K562 (cell line): ENCODE data around the gene NDUFS3. TPM values are rescaled to one million over a fixed set of nuclear protein-coding genes. Genes with fewer than 3 reads are reported as not detected.

Experiments used
- ARID4B ChIP-seq: sonication (generic); formaldehyde crosslinking; IDR thresholded peaks from 2 replicates; pipeline ENCODE4 v1.8.0; 2022; ENCODE audit warnings: mild to moderate bottlenecking, missing genetic modification reagents
- BHLHE40 ChIP-seq: IDR thresholded peaks from 2 replicates; pipeline ENCODE4 v1.6.1; 2011; ENCODE audit warnings: low read length, improper control_type of control experiment
- CBFA2T3 ChIP-seq: fragments of 450-650 bp; IDR thresholded peaks from 2 replicates; pipeline ENCODE4 v1.6.1; 2017
- CBX3 ChIP-seq, 2 experiments: IDR thresholded peaks; 1 replicate in 1 of 2; 2 replicates in 1 of 2; pipeline ENCODE4 v1.6.1; 2012; ENCODE audit warnings: inconsistent platforms in 2 of 2, low read length in 2 of 2, borderline replicate concordance in 1 of 2, control low read depth in 1 of 2
- CGGBP1 ChIP-seq: fragments of 250-450 bp; sonication (Bioruptor Pico); IDR thresholded peaks from 2 replicates; pipeline ENCODE4 v1.9.0; 2021; ENCODE audit warnings: mild to moderate bottlenecking
- GTF2F1 ChIP-seq: IDR thresholded peaks from 2 replicates; pipeline ENCODE4 v1.6.1; 2011; ENCODE audit warnings: low read depth, low read length, improper control_type of control experiment
- HNRNPUL1 ChIP-seq: fragments of 200-400 bp; formaldehyde crosslinking; IDR thresholded peaks from 2 replicates; pipeline ENCODE4 v1.6.1; 2017; ENCODE audit warnings: low read length
- ILF3 ChIP-seq: fragments of 450-650 bp; IDR thresholded peaks from 2 replicates; pipeline ENCODE4 v1.6.1; 2018; ENCODE audit warnings: antibody characterized with exemption, mild to moderate bottlenecking, moderate library complexity, borderline replicate concordance
- KAT2B ChIP-seq: IDR thresholded peaks from one replicate; pipeline ENCODE4 v1.6.1; 2012; ENCODE audit warnings: low read depth, mild to moderate bottlenecking, control low read depth, inconsistent platforms, low read length, moderate library complexity
- MYC ChIP-seq, 2 experiments: fragments of 250-450 bp in 1 of 2; sonication (Bioruptor Pico) in 1 of 2; IDR thresholded peaks; 2 replicates each; pipeline versions ENCODE4 v1.5.1 to v1.6.1; 2012 to 2021; ENCODE audit warnings: low read depth in 2 of 2, borderline replicate concordance in 1 of 2, improper control_type of control experiment in 1 of 2, low read length in 1 of 2, mild to moderate bottlenecking in 1 of 2, moderate library complexity in 1 of 2
- RBFOX2 ChIP-seq: fragments of 200-400 bp; formaldehyde crosslinking; IDR thresholded peaks from 2 replicates; pipeline ENCODE4 v1.6.1; 2017; ENCODE audit warnings: low read depth, mild to moderate bottlenecking, low read length, moderate library complexity
- SAFB2 ChIP-seq: fragments of 200-400 bp; formaldehyde crosslinking; IDR thresholded peaks from 2 replicates; pipeline ENCODE4 v1.6.1; 2018; ENCODE audit warnings: borderline replicate concordance, low read length, low read depth, moderate library complexity; ENCODE audit not compliant: severe bottlenecking
- SMAD4 ChIP-seq: fragments of 250-450 bp; sonication (Bioruptor Pico); conservative IDR thresholded peaks from 2 replicates; pipeline ENCODE4 v1.8.0; 2021; ENCODE audit warnings: inconsistent platforms, mild to moderate bottlenecking, moderate library complexity
- SMC3 ChIP-seq: conservative IDR thresholded peaks from 2 replicates; pipeline ENCODE4 v1.6.1; 2011; ENCODE audit warnings: low read depth, low read length, improper control_type of control experiment; ENCODE audit not compliant: insufficient read depth
- STAT5A ChIP-seq: IDR thresholded peaks from 2 replicates; pipeline ENCODE4 v1.6.1; 2012; ENCODE audit warnings: low read length, inconsistent platforms, borderline replicate concordance
- TBP ChIP-seq: optimal IDR thresholded peaks from 2 replicates; pipeline ENCODE3; 2011; ENCODE audit warnings: low read depth, low read length, improper control_type of control experiment
- VEZF1 ChIP-seq: fragments of 200-800 bp; sonication (Bioruptor generic); IDR thresholded peaks from 2 replicates; pipeline ENCODE4 v1.6.1; 2017; ENCODE audit warnings: missing genetic modification characterization, missing compliant biosample characterization
- ZNF134 ChIP-seq: fragments of 250-450 bp; sonication (Bioruptor Pico); conservative IDR thresholded peaks from 2 replicates; pipeline ENCODE4 v1.4.0; 2020
- ZNF212 ChIP-seq: fragments of 450-650 bp; formaldehyde crosslinking; IDR thresholded peaks from 2 replicates; pipeline ENCODE4 v1.4.0; 2020; ENCODE audit warnings: mild to moderate bottlenecking
- ZNF57 ChIP-seq: fragments of 450-650 bp; formaldehyde crosslinking; IDR thresholded peaks from 2 replicates; pipeline ENCODE4 v1.4.0; 2020; ENCODE audit warnings: mild to moderate bottlenecking, moderate library complexity
- ZNF77 ChIP-seq: fragments of 250-450 bp; sonication (Bioruptor Pico); IDR thresholded peaks from 2 replicates; pipeline ENCODE4 v1.5.0; 2020
- polyA plus RNA-seq, 8 experiments: library from polyadenylated mRNA; depleted of rRNA in 4 of 8; stranded (reverse) in 5 of 8; unstranded in 3 of 8; fragments of >200 nt; fragmentation: Nextera tagmentation in 2 of 8; fragmentation: Illumina TruSeq in 1 of 8; extraction: Ambion mirVana in 2 of 8; extraction: Trizol in 1 of 8; gene quantifications; 2 replicates each; pipeline versions ENCODE4 v1.2.1 to v1.2.3, GENCODE V29; 2011 to 2014; ENCODE audit warnings: inconsistent platforms in 1 of 8, missing spikeins in 1 of 8
- total RNA-seq, 7 experiments: library from RNA; depleted of rRNA in 6 of 7; stranded (reverse); fragments of >200 nt in 6 of 7; fragmentation: Illumina TruSeq in 2 of 7; extraction: Trizol in 2 of 7; gene quantifications; 2 replicates each; pipeline versions ENCODE4 v1.2.1 to v1.2.3, GENCODE V29; 2011 to 2021; ENCODE audit warnings: low replicate concordance in 1 of 7

NDUFS3 gene
- total and polyA plus RNA-seq, 9 of the 15 experiments (the other 6 are each of a cell fraction or from before 2014, with no cell fraction given), result 38.7 to 341 (median 194) TPM

GRCh38 chr11:47552566-47553405 lies 26.1 kb upstream of the NDUFS3 start, which contains the start of gene CELF1 (continued):
- TF ChIP-seq STAT5A (no peak), ILF3 (0 out of 2 replicates have a peak, but pooled peaks have one; percentile 53), BHLHE40 (peak; percentile 7; the same call in 1 of the 2 replicates), SAFB2 (no peak), MYC (IDR thresholded peaks at IDR 0.05; ENCODE audit: low read depth, low read length) (peak; percentile 69; the same call in 1 of the 2 replicates), MYC (CRISPR knock-in tag; IDR thresholded peaks at IDR 0.05; ENCODE audit: borderline replicate concordance, low read depth) (peak; percentile 78; the same call in 1 of the 2 replicates), ZNF77 (no peak), SMAD4 (CRISPR knock-in tag) (peak; percentile 54; the same call in 1 of the 2 replicates), TBP (peak; percentile 54), CGGBP1 (CRISPR knock-in tag) (peak; percentile 52; the same call in 1 of the 2 replicates), VEZF1 (CRISPR knock-in tag) (peak; percentile 100), CBX3 (IDR thresholded peaks at IDR 0.05; ENCODE audit: borderline replicate concordance in 1 of 2, low read length in 2 of 2) (no peak), ZNF57 (CRISPR knock-in tag) (0 out of 2 replicates have a peak, but pooled peaks have one; percentile 33), GTF2F1 (no peak), RBFOX2 (peak; percentile 86), KAT2B (no peak), ARID4B (CRISPR knock-in tag) (no peak), ZNF134 (CRISPR knock-in tag) (no peak), SMC3 (0 out of 2 replicates have a peak, but pooled peaks have one; percentile 31), CBFA2T3 (no peak), HNRNPUL1 (no peak), ZNF212 (CRISPR knock-in tag) (peak; percentile 53; the same call in 1 of the 2 replicates)
